HEK293T (cell line): ENCODE results near the gene MYL12B.

ENCODE experiments used
- ARNT ChIP-seq: fragments of 450-650 bp; IDR thresholded peaks from 2 replicates; pipeline ENCODE4 v1.6.1; 2017; ENCODE audit warnings: mild to moderate bottlenecking
- BHLHE40 ChIP-seq: fragments of 450-650 bp; IDR thresholded peaks from 2 replicates; pipeline ENCODE4 v1.6.1; 2016; ENCODE audit warnings: mild to moderate bottlenecking, moderate library complexity, borderline replicate concordance
- CTBP1 ChIP-seq: fragments of 450-650 bp; IDR thresholded peaks from 2 replicates; pipeline ENCODE4 v1.6.1; 2016; ENCODE audit warnings: borderline replicate concordance
- FOXA1 ChIP-seq: fragments of 450-650 bp; IDR thresholded peaks from 2 replicates; pipeline ENCODE4 v1.6.1; 2016; ENCODE audit warnings: mild to moderate bottlenecking
- FOXM1 ChIP-seq: fragments of 450-650 bp; IDR thresholded peaks from 2 replicates; pipeline ENCODE4 v1.6.1; 2017; ENCODE audit warnings: mild to moderate bottlenecking, borderline replicate concordance
- HDGF ChIP-seq: fragments of 450-650 bp; IDR thresholded peaks from 2 replicates; pipeline ENCODE4 v1.6.1; 2017; ENCODE audit warnings: antibody characterized with exemption, borderline replicate concordance
- L3MBTL2 ChIP-seq: fragments of 450-650 bp; conservative IDR thresholded peaks from 2 replicates; pipeline ENCODE4 v1.6.1; 2016; ENCODE audit warnings: mild to moderate bottlenecking
- LEF1 ChIP-seq: fragments of 450-650 bp; IDR thresholded peaks from 2 replicates; pipeline ENCODE4 v1.6.1; 2017; ENCODE audit warnings: mild to moderate bottlenecking, borderline replicate concordance
- NFRKB ChIP-seq: fragments of 450-650 bp; IDR thresholded peaks from 2 replicates; pipeline ENCODE4 v1.6.1; 2016; ENCODE audit warnings: mild to moderate bottlenecking, moderate library complexity
- TARDBP ChIP-seq: fragments of 450-650 bp; IDR thresholded peaks from 2 replicates; pipeline ENCODE4 v1.6.1; 2016

DNA sequence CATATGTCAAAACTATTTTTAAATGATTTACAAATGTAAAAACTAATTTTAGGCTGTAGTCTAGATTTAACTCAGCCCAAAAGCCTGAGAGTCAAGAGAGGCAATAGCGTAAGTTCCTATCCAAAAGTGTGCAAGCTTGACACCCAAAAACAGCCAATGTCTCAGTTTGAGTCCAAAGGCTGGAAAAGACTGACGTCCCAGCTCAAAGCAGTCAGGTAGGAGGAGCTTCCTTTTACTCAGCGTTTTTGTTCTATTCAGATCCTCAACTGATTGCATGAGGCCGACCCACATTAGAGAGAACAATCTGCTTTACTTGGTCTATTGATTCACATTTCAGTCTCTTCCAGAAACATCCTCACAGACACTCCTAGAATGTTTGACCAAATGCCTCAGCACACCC is 51.8 kb downstream of the MYL12B start:
- no peak for TF ChIP-seq NFRKB
- no peak for TF ChIP-seq HDGF
- no peak for TF ChIP-seq ARNT
- no peak for TF ChIP-seq FOXA1
- no peak for TF ChIP-seq BHLHE40
- TF ChIP-seq TARDBP = no peak
- TF ChIP-seq LEF1 = no peak
- no peak for TF ChIP-seq L3MBTL2
- no peak for TF ChIP-seq CTBP1
- TF ChIP-seq FOXM1 = no peak
